NOMO-1 treated with DMSO at 0.1 percent for 48 hours (cell line): ENCODE data around the gene ARSK.

Source experiments
- DNase-seq: peaks from one replicate; lab custom pipeline; 2025; ENCODE audit not compliant: unreplicated experiment; lab: John Stamatoyannopoulos, UW

The ARSK gene

DNA sequence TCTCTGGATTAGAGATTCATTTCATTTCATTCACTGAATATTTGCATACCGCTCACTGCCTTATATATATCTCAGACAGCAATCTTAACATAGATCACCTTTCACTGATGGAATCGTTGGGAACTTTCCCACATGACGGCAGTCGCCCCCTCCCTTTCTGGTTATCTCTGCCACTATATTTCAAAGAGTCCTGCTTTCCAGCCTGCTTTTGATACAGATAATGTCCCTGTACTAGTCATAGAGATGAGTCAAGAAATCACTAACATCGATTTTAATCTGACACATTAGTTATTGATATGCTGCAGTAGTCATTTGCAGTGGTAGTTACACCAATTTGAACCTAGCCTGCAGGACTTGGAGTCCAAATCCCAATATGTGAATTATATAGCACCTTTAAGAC, 8.5 kb downstream of the ARSK start:
- no peak for DNase-seq

DNA sequence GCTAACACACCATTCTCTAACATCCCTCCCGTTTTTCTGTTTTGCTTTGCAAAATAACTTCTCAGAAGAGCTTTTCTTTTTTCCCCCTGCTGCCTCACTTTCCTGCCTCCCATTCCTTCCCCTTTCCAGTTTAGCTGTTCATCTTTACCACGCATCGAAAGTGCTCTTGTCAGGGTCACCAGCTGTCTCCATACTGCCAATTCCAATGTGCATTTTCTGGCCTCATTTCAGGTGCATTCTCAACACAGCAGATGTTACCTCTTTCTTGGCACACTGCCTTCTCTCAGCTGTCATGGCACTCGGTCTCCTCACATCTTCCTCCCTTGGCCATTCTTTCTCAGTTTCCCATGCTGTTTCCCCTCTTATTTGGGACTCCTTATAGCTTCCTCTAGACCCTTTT, 9.5 kb downstream of the ARSK start:
- DNase-seq, result no peak

DNA sequence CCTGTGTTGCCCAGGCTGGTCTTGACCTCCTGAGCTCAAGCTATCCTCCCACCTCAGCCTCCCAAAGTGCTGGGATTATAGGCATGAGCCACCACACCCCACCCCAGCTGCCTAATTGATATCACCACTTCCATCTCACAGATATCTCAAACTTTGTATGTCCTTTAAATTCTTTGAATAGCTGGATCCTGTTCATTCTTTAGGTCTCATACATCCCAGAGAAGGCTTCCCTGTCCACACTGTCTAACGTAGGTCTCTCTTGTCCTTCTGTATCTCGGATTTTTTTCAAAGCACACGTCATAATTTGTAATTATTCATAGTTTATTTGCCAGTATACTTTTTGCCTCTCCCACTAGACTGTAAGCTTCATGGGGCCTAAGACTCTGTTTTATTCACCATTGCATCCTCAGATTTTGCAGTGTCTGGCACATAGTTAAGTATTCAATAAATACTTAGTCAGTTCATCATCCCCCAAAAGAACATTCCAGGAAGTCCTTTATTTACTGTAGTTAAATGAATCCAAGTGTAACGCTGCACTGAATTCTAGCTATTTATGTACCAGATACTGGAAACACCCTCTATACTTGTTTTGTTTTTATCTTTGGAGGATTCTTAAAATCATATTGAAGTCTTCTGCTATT, 10.5 kb downstream of the ARSK start:
- no peak for DNase-seq

DNA sequence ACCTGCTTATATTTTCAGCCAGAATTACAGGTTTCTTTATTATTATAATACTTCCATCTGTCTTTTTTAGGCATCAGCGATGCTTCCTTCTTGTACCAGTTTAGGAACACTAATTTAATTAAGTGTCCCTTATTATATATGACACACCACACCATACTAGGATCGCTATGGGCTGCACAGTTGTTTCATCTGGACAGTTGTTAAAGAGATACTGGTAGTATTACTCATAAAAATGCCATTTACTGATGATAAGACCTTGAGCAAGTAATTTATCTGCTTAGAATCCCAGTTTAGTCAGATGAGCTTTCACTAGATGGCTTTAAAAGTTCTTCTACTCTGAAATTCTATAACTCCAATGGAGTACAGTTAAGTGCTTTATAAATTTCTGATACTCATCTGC, 17.1 kb downstream of the ARSK start:
- DNase-seq, result no peak

DNA sequence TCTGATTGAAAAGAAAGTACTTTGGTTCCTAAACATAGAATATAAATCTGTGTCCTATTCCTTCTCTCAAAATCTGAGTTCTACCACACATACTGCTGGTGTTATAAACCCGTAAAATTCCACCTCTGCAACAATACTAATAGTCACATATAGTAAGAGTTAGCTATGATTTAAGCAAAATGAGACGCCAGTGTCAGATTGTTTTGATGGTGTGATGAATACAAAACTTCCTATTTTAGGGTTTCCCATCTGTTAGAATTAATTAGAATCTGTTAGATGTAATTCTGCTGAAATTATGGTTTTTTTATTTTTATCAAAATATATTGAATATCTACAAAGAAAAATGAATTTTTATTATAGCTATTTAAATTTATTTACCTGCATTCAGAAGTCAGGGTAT, 26.7 kb downstream of the ARSK start:
- no peak for DNase-seq

DNA sequence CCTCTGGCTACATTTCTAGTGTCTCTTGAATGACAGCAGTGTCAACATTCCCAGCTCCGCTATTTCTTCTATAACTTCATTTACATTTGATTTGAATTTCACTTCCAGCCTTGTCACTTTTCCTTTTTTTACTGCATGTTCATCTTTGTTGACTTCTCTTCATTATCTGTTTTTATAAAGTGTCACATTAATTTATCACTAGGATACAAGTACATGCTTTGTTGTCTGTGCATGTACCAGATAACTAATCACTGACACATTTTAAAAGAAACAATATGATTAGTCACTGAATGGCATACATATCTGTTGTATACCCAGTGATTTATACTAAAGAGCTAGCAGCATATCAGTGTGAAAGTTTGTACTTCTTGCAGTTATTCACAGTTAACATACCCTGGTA, 29.1 kb downstream of the ARSK start:
- no peak for DNase-seq

DNA sequence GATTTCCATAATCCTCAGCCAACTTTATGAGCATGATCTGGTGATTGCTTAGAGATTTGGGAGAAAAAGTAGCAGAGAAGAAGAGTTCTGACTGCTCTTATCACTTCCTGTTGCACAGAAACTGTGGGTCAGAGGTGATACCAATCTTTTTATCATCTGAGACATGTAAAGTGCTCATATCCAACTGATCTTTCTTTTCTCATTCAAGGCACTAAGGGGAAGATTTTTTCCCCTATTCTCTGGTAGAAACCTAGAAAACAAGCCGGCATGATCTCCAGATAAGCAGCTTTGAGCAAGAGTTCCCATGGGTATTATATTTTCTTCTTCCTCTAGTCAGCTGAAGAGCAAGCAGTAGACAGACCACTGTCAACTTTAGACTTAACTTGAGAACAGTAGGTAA, 36.0 kb downstream of the ARSK start:
- DNase-seq, result peak; percentile 5

DNA sequence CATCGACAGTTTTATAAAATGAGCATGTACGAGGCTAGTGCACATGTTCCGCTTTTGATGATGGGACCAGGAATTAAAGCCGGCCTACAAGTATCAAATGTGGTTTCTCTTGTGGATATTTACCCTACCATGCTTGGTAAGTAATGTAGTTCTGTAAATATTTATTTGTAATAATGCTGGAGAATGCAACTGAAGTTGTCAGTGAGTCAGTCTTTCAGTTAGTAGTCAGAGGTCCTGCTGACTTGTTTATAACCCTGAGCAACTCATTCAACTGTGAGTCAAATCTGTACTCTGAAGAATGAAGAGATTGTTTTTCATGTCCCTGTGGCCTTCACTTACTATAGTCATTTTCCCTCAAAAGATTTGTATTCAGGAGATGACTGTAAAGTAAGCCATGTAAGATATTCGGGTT, 36.6 kb downstream of the ARSK start:
- DNase-seq, result no peak

DNA sequence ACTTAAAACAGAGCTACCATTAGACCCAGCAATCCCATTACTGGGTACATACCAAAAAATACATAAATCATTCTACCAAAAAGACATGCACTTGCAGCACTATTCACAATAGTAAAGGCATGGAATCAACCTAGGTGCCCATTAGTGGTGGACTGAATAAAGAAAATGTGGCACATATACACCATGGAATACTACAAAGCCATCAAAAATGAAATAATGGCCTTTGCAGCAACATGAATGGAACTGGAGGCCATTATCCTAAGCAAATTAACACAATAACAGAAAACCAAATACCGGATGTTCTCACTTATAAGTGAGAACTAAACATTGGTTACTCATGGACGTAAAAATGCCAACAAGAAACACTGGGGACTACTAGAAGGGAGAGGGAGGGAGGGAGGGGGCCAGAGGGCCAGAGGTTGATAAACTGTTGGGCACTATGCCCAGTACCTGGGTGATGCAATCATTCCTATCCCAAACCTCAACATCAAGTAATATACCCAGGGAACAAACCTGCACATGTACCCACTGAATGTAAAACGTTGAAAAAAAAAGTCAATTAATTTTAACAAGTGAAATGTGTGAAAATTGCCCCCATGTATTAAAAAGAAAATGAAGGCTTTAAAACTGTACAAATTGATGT, 40.5 kb downstream of the ARSK start:
- no peak for DNase-seq

DNA sequence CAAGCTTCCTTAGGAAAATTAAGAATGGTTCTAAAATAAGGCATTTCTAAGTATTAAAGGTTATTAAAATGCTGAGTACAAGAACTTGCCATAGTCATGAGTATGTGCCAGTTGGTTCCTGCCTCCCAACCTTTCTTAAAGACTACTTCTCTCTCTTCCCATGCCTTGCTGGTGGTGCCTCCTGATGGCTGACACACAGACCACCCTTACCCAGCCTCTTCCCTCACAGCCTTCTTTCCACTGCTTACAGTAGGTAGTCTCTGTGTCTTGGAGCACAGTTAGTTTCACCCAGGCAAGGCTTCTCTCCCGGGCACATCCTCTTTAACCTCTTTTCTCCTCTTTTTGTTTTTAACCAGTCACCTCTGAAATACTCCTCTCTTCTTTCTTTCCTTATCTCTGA, 44.4 kb downstream of the ARSK start:
- no peak for DNase-seq

DNA sequence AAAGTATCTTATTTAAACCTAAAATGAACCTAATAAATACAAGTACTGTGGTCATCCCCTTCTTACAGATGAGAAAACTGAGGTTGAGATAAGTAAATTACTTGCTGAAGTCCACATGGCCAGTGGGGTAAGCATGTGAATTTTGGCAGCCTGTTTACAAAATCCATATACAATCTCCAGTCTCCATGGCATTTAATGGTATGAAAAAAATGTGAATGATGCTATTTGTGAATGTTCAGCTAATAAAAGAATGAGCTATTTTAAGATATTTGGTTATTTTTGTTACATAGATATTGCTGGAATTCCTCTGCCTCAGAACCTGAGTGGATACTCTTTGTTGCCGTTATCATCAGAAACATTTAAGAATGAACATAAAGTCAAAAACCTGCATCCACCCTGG, 45.7 kb downstream of the ARSK start:
- no peak for DNase-seq

DNA sequence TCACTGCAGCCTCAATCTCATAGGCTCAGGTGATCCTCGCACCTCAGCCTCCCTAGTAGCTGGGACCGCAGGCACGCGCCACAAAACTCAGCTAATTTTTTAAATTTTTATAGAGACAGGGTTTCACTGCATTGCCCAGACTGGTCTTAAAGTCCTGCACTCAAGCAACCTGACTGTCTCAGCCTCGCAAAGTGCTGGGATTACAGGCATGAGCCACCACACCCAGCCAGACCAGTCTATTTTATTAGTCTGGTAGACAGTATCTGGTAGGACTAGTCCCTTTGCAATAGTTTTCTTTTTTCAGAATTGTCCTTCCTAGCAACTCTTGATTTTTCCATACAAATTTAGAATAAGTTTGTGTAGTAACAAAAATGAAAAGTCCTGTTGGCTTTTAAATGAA, 50.9 kb downstream of the ARSK start:
- no peak for DNase-seq

DNA sequence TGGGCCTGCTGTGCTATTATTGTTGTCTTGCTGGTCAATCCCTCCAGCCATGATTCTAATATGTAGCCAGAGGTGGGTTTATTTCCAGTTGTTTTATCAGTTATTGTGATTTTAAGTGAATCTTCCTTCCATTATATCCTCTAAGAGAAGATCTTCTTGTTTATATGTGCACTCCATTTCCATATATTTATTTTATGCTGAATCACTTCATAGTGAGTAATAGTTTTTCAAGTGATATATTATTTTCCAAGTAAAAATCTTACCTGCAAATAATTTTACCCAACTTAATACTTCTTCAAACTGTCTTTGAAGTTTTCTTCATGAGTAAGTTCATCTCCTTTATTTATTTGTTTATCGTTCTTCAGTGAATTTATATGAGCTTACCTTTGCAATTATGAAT, 51.5 kb downstream of the ARSK start:
- no peak for DNase-seq

DNA sequence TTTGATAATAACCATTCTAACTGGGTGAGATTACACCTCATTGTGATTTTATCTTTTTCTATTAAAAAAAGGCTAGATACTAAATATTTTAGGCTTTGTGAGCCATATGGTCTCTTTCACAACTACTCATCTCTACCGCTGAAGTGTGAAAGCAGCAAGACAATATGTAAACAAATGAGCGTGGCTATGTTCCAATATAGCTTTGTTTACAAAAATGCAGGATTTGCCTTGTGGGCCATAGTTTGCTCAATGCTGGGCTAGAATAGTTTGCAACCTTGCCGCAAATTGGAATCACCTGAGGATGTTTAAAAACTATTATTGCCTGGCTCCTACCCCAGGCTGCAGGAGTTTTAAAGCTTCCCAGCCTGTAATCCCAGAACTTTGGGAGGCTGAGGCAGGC, 54.8 kb downstream of the ARSK start:
- no peak for DNase-seq

DNA sequence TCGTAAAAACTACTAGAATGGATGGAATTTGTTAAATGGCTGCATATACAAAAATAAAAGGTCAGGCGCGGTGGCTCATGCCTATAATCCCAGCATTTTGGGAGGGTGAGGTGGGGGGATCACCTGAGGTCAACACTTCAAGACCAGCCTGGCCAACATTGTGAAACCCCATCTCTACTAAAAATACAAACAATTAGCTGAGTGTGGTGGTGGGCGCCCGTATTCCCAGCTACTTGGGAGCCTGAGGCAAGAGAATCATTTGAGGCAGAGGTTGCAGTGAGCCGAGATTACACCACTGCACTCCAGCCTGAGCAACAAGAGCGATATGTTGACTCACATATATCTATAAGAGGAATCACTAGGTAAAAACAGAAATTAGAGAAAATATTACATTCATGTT, 55.6 kb downstream of the ARSK start:
- DNase-seq, result no peak

DNA sequence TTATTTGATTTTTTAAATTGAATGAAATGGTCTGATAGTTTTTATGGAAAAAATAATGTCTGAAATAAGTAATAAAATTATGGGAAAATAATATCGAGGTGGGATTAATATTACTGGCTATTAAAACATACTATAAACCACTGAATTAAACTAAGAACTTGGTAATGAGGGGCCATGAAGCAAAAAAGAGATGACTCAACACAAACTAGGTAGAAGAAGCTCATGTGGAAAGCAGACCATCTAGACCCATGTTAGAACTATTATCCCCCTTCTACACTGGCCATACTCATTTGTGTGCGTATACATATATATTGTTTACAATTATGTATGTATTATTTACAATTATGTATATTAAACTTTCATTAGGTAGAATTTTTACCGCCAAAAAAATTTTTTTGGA, 56.5 kb downstream of the ARSK start:
- no peak for DNase-seq

DNA sequence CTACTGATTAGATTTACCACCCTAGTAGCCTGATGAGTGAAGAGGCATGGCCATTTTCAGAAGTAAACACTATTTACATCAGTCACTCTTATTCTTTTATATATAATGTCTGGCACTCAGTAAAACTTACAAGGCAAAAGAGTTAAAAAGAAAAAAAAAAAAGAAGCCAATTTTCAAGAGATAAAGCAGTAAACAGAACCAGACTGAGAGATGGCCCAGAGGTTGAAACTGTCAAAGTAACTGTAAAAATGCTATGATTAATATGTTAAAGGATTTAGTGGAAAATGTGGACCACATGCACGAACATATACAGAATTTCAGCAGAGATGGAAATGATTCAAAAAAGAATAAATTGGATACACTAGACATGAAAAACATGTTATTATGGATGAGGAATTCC, 58.6 kb downstream of the ARSK start:
- DNase-seq, result no peak

DNA sequence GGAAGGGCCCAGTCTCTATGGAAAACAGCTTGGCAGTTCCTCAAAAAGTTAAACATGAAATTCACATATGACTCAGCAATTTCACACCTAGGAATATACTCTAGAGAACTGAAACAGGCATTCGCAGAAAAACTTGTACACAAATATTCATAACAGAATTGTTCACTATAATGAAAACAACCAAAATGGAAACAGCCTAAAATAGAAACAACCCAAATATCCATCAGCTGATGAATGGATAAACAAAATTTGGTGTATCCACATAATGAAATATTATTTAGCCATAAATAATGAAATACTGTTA, 60.2 kb downstream of the ARSK start:
- DNase-seq, result no peak

DNA sequence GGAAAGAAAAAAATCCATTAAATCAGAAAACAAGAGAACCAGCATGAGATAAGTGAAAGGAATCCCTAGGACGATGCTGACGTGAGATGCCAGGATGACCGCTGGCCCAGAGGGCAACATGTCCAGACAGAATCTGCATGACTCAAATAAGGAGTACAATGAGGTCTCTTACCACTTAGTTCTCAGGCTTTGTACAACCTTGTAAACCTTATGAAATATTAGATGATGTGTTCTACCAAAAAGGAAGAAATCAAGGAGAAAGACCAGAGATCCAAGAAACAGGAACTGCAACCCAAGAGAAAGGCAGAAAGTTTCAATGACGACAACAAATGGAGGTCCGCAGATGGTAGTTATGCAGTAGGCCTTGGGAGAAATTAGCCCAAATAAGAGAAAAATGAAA, 62.2 kb downstream of the ARSK start:
- no peak for DNase-seq

DNA sequence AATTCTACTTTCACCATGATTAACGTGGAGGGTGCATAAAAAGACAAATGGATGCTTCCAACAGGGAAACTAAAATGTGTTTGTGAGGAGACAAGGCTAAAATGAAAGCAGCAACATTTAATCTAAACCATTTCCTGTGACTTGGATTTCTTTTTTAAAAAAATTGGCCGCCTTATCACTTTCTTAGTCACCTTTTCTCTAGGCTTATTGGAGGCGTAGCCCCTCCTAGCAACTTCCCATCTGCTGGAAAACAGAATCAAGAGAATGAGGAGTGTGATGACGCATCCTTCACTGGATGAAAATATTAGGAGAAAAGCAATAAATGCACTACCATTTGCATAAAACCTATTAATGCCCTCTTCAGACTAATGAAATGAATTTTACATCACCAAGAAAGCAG, 64.2 kb downstream of the ARSK start:
- no peak for DNase-seq

DNA sequence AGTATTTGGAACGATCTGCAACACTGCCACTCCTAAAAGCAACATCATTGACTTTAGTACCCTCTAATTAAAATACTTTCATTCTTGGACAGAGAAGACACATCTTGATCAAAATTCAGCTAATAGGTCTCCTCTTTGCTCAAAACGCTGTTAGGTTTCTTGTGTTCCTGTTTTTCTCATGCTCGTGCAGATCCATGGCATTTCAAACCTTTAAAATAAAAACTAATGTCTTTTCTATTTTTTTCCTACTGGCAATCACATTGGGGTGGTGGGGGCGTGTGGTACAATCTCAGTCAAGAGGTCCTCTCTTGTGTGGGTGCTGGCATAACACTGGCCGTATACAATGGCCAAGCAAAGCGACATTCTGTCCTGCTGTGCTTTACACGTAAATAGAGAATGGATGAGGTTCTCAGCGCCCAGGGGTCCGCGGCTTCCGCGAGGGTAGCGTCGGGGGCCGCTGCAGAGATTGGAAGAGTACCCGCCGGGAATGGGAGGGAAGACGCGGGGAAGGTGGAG, 64.7 kb downstream of the ARSK start:
- peak; percentile 9 for DNase-seq

DNA sequence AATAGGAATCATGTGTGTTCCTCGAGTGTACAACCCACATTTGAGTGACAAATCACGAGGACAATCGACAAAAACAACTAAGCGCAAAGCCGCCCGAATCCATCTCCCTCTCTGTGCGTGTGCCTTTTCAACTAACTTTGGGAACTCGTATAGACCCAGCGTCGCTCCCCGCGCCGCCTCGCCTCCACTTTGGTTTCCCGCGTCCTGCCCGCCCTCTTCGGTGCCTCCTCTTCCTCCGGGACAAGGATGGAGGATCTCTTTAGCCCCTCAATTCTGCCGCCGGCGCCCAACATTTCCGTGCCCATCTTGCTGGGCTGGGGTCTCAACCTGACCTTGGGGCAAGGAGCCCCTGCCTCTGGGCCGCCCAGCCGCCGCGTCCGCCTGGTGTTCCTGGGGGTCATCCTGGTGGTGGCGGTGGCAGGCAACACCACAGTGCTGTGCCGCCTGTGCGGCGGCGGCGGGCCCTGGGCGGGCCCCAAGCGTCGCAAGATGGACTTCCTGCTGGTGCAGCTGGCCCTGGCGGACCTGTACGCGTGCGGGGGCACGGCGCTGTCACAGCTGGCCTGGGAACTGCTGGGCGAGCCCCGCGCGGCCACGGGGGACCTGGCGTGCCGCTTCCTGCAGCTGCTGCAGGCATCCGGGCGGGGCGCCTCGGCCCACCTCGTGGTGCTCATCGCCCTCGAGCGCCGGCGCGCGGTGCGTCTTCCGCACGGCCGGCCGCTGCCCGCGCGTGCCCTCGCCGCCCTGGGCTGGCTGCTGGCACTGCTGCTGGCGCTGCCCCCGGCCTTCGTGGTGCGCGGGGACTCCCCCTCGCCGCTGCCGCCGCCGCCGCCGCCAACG, 65.3 kb downstream of the ARSK start, which contains the start of gene GPR150:
TSS of gene GPR150 (plus strand) at position 58 of the 840 bp plus-strand sequence. CDS start at position 247, 189 bp downstream.
- peak; percentile 55 for DNase-seq
